ENCODE measurements around the gene FXYD6.

Gene FXYD6

GRCh38 chr11:117816151-117816741 lies 60.2 kb downstream of the FXYD6 start:
- TF ChIP-seq GATA2 (IDR thresholded peaks at IDR 0.05; ENCODE audit: low read depth, low read length) (no peak), GATA3 (IDR thresholded peaks at IDR 0.05; ENCODE audit: low read depth, low read length) (no peak)

GRCh38 chr11:117815262-117815803 lies 61.1 kb downstream of the FXYD6 start:
- TF ChIP-seq GATA3 (IDR thresholded peaks at IDR 0.05; ENCODE audit: low read depth, low read length) (no peak), GATA2 (IDR thresholded peaks at IDR 0.05; ENCODE audit: low read depth, low read length) (no peak)

- TF ChIP-seq GATA2 (IDR thresholded peaks at IDR 0.05; ENCODE audit: low read depth, low read length), result no peak
- TF ChIP-seq GATA3 (IDR thresholded peaks at IDR 0.05; ENCODE audit: low read depth, low read length), result no peak
Measured at GRCh38 chr11:117814766-117815261, 61.6 kb downstream of the FXYD6 start.

- no peak for TF ChIP-seq GATA2 (IDR thresholded peaks at IDR 0.05; ENCODE audit: low read depth, low read length)
- TF ChIP-seq GATA3 (IDR thresholded peaks at IDR 0.05; ENCODE audit: low read depth, low read length), result no peak
Measured at GRCh38 chr11:117814204-117814765, 62.2 kb downstream of the FXYD6 start.

GRCh38 chr11:117809236-117810055 lies 67.0 kb downstream of the FXYD6 start:
- TF ChIP-seq GATA2 (IDR thresholded peaks at IDR 0.05; ENCODE audit: low read depth, low read length) (no peak), GATA3 (IDR thresholded peaks at IDR 0.05; ENCODE audit: low read depth, low read length) (no peak)

GRCh38 chr11:117808784-117809183 lies 67.7 kb downstream of the FXYD6 start:
- TF ChIP-seq GATA3 (IDR thresholded peaks at IDR 0.05; ENCODE audit: low read depth, low read length) (no peak), GATA2 (IDR thresholded peaks at IDR 0.05; ENCODE audit: low read depth, low read length) (no peak)

GRCh38 chr11:117807482-117808327 lies 68.8 kb downstream of the FXYD6 start:
- no peak for TF ChIP-seq GATA3 (IDR thresholded peaks at IDR 0.05; ENCODE audit: low read depth, low read length)
- TF ChIP-seq GATA2 (IDR thresholded peaks at IDR 0.05; ENCODE audit: low read depth, low read length), result no peak

GRCh38 chr11:117806846-117807245 lies 69.6 kb downstream of the FXYD6 start:
- no peak for TF ChIP-seq GATA3 (IDR thresholded peaks at IDR 0.05; ENCODE audit: low read depth, low read length)
- TF ChIP-seq GATA2 (IDR thresholded peaks at IDR 0.05; ENCODE audit: low read depth, low read length), result no peak

- TF ChIP-seq GATA3 (IDR thresholded peaks at IDR 0.05; ENCODE audit: low read depth, low read length) (no peak), GATA2 (IDR thresholded peaks at IDR 0.05; ENCODE audit: low read depth, low read length) (no peak)
Measured at GRCh38 chr11:117805045-117805444, 71.4 kb downstream of the FXYD6 start.

GRCh38 chr11:117803896-117804295 lies 72.6 kb downstream of the FXYD6 start:
- TF ChIP-seq GATA3 (IDR thresholded peaks at IDR 0.05; ENCODE audit: low read depth, low read length), result no peak
- TF ChIP-seq GATA2 (IDR thresholded peaks at IDR 0.05; ENCODE audit: low read depth, low read length), result no peak

- no peak for TF ChIP-seq GATA2 (IDR thresholded peaks at IDR 0.05; ENCODE audit: low read depth, low read length)
- TF ChIP-seq GATA3 (IDR thresholded peaks at IDR 0.05; ENCODE audit: low read depth, low read length), result no peak
Measured at GRCh38 chr11:117799634-117800033, 76.8 kb downstream of the FXYD6 start.

GRCh38 chr11:117796872-117797529 lies 79.5 kb downstream of the FXYD6 start, which contains the start of gene DSCAML1:
DSCAML1 (minus strand) TSS chr11:117797216; CDS start chr11:117797079, 137 bp downstream.
- TF ChIP-seq GATA2 (IDR thresholded peaks at IDR 0.05; ENCODE audit: low read depth, low read length), result no peak
- no peak for TF ChIP-seq GATA3 (IDR thresholded peaks at IDR 0.05; ENCODE audit: low read depth, low read length)

GRCh38 chr11:117796456-117796871 lies 80.0 kb downstream of the FXYD6 start:
- TF ChIP-seq GATA3 (IDR thresholded peaks at IDR 0.05; ENCODE audit: low read depth, low read length) (no peak), GATA2 (IDR thresholded peaks at IDR 0.05; ENCODE audit: low read depth, low read length) (no peak)
